Suprapubic skin (tissue), 4 donors: ENCODE data around the gene RPS2.

Experiments
- EP300 ChIP-seq: sonication (generic); formaldehyde crosslinking; IDR thresholded peaks from one replicate; pipeline ENCODE4 v1.6.1; 2017; ENCODE audit warnings: antibody characterized with exemption
- POLR2A ChIP-seq, 2 donors: fragments of 450-650 bp; IDR thresholded peaks; one replicate each; pipeline ENCODE4 v1.6.1; 2017; ENCODE audit warnings: antibody characterized with exemption in 2 of 2, mild to moderate bottlenecking in 2 of 2, moderate library complexity in 2 of 2
- POLR2AphosphoS5 ChIP-seq, 3 donors: sonication (generic); formaldehyde crosslinking; IDR thresholded peaks; one replicate each; pipeline ENCODE4 v1.6.1; 2017; ENCODE audit warnings: antibody characterized with exemption in 3 of 3
- TF ChIP-seq, protein P1 (sequence below), 2 donors: fragments of 200-600 bp in 1 of 2; fragments of 450-650 bp in 1 of 2; sonication (generic) in 1 of 2; IDR thresholded peaks; one replicate each; pipeline ENCODE4 v1.5.1; 2016 to 2019; ENCODE audit warnings: antibody characterized with exemption in 2 of 2, mild to moderate bottlenecking in 1 of 2, moderate library complexity in 1 of 2

DNA sequence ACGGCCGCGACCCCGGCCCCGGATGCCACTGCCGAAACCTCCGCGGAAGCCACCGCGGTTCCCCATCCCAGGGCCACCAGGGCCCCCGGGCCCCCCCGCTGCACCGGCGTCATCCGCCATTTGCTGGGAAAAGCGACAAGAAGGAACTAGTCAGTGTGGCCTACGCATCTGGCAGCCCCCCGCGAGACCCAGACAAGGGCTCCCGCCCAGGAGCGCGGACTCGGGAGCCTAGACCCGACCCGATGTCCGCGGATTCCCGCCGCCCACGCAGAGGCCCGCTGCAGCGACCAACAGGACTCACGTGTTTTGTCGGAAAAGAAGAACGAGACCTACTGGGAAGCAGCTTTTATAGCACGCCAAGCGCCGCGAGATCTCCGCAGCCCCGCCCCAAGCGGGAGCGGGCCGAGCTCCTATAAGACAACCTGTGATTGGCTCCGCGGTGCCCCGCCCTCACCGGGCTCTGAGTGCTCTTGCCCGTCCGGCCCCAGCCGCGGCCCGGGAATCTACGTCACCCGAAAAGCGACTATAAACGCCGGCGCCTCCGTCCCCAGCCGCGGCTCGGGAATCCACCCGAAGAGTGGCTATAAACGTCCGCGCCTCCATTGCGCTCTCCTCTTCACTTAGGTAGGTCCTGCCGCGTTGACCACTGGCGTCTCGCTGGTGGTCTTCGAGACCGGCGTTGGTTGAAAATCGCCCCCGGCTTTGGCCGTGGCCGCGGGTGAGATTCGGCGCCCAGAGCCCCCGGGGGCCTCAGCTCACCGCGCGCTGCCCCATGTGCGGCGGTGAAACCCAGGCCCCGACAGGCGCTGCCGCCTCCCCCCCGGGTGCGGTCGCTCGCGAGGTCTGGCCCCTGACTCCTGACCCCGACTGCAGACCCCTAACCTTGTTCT, at the start of gene RPS2:
- TF ChIP-seq, protein P1, sequence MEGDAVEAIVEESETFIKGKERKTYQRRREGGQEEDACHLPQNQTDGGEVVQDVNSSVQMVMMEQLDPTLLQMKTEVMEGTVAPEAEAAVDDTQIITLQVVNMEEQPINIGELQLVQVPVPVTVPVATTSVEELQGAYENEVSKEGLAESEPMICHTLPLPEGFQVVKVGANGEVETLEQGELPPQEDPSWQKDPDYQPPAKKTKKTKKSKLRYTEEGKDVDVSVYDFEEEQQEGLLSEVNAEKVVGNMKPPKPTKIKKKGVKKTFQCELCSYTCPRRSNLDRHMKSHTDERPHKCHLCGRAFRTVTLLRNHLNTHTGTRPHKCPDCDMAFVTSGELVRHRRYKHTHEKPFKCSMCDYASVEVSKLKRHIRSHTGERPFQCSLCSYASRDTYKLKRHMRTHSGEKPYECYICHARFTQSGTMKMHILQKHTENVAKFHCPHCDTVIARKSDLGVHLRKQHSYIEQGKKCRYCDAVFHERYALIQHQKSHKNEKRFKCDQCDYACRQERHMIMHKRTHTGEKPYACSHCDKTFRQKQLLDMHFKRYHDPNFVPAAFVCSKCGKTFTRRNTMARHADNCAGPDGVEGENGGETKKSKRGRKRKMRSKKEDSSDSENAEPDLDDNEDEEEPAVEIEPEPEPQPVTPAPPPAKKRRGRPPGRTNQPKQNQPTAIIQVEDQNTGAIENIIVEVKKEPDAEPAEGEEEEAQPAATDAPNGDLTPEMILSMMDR (IDR thresholded peaks at IDR 0.05): no peak
- TF ChIP-seq EP300: no peak
- peak; percentile 93 to 94 for TF ChIP-seq POLR2A (IDR thresholded peaks at IDR 0.05)
- peak; percentile 96 to 100 (median 99) for TF ChIP-seq POLR2AphosphoS5 (IDR thresholded peaks at IDR 0.05)
